NCI-H187 (cell line): ENCODE data around the gene INSYN1.

Experiments used
- DNase-seq, 2 experiments: peaks; one replicate each; lab custom pipeline; 2025; lab: John Stamatoyannopoulos, UW

The INSYN1 gene

GRCh38 chr15:73773428-73773827 lies 20.3 kb upstream of the INSYN1 start:
- DNase-seq, result no peak

GRCh38 chr15:73771385-73772045 lies 18.4 kb upstream of the INSYN1 start:
- DNase-seq, result no peak

- DNase-seq, result no peak
Measured at GRCh38 chr15:73770050-73770449, 16.9 kb upstream of the INSYN1 start.

- DNase-seq, result no peak
Measured at GRCh38 chr15:73767806-73768501, 14.8 kb upstream of the INSYN1 start.

- no peak for DNase-seq
Measured at GRCh38 chr15:73766598-73766997, 13.4 kb upstream of the INSYN1 start.

GRCh38 chr15:73765778-73766177 lies 12.6 kb upstream of the INSYN1 start:
- no peak for DNase-seq

GRCh38 chr15:73763931-73764330 lies 10.8 kb upstream of the INSYN1 start:
- no peak for DNase-seq

GRCh38 chr15:73760330-73761329 lies 7.5 kb upstream of the INSYN1 start:
- no peak for DNase-seq

GRCh38 chr15:73758461-73758860 lies 5.3 kb upstream of the INSYN1 start:
- DNase-seq, result no peak

- no peak for DNase-seq
Measured at GRCh38 chr15:73757571-73757970, 4.4 kb upstream of the INSYN1 start.

GRCh38 chr15:73756947-73757513 lies 3.9 kb upstream of the INSYN1 start:
- DNase-seq, result no peak

GRCh38 chr15:73756390-73756789 lies 3.2 kb upstream of the INSYN1 start:
- no peak for DNase-seq

GRCh38 chr15:73755946-73756345 lies 2.8 kb upstream of the INSYN1 start:
- no peak for DNase-seq

- DNase-seq, result no peak
Measured at GRCh38 chr15:73755481-73755880, 2.3 kb upstream of the INSYN1 start.

GRCh38 chr15:73754461-73754860 lies 1.3 kb upstream of the INSYN1 start:
- DNase-seq, result no peak

- no peak for DNase-seq
Measured at GRCh38 chr15:73752806-73753193, 351 bp downstream of the INSYN1 start.

GRCh38 chr15:73751899-73752805 lies 999 bp downstream of the INSYN1 start:
- no peak for DNase-seq

- no peak for DNase-seq
Measured at GRCh38 chr15:73751511-73751898, 1.6 kb downstream of the INSYN1 start.

- DNase-seq, result no peak
Measured at GRCh38 chr15:73750951-73751350, 2.2 kb downstream of the INSYN1 start.

- DNase-seq, result no peak
Measured at GRCh38 chr15:73750438-73750837, 2.7 kb downstream of the INSYN1 start.

GRCh38 chr15:73749971-73750370 lies 3.2 kb downstream of the INSYN1 start:
- DNase-seq, result no peak
